Type B pancreatic cell (in vitro differentiated cells): ENCODE data around the gene CACNG5. TPM values are rescaled to one million over a fixed set of nuclear protein-coding genes. Genes with fewer than 3 reads are reported as not detected.

ENCODE experiments used
- DNase-seq: peaks from one replicate; pipeline ENCODE4 v3.0.0; 2021; ENCODE audit warnings: mixed read lengths; ENCODE audit not compliant: unreplicated experiment; ENCODE audit errors: extremely low spot score
- H3K27ac Mint-ChIP-seq: 2 replicates; pipeline ENCODE4 v1.8.0; 2021; ENCODE audit warnings: mild to moderate bottlenecking, mixed read lengths
- H3K27me3 Mint-ChIP-seq: 2 replicates; pipeline ENCODE4 v1.8.0; 2021; ENCODE audit warnings: mixed read lengths
- H3K36me3 Mint-ChIP-seq: 2 replicates; pipeline ENCODE4 v1.8.0; 2021; ENCODE audit warnings: mixed read lengths
- H3K4me1 Mint-ChIP-seq: one replicate; pipeline ENCODE4 v1.8.0; 2021; ENCODE audit warnings: mixed read lengths; ENCODE audit not compliant: unreplicated experiment
- H3K4me3 Mint-ChIP-seq: 2 replicates; pipeline ENCODE4 v1.8.0; 2021; ENCODE audit warnings: mild to moderate bottlenecking, mixed read lengths
- H3K9me3 Mint-ChIP-seq: 2 replicates; pipeline ENCODE4 v1.8.0; 2021; ENCODE audit warnings: mixed read lengths
- CTCF ChIP-seq: fragments of 200-600 bp; sonication (generic); conservative IDR thresholded peaks from 2 replicates; pipeline ENCODE4 v1.5.0; 2021; ENCODE audit warnings: antibody characterized with exemption, mild to moderate bottlenecking
- total RNA-seq: library from RNA; stranded (reverse); gene quantifications from 2 replicates; pipeline ENCODE4 v1.2.1, GENCODE V29; 2021; ENCODE audit warnings: low replicate concordance

Gene CACNG5
- total RNA-seq, 1 donor from 2014 or later, result 0.68 TPM

- no peak for TF ChIP-seq CTCF
- H3K27ac Mint-ChIP-seq, result no peak overlapping the region
- no peak for DNase-seq
Observed at GRCh38 chr17:66831383-66832210, 3.3 kb upstream of the CACNG5 start.

GRCh38 chr17:66833201-66833600 is 1.7 kb upstream of the CACNG5 start:
- no peak for TF ChIP-seq CTCF
- DNase-seq, result no peak
- H3K27me3 Mint-ChIP-seq, result peaks cover 75% of the 10 kb centered on the region
- no peak overlapping the region for H3K27ac Mint-ChIP-seq
- H3K4me3 Mint-ChIP-seq, result no peak overlapping the region
- no peaks in the 10 kb centered on the region for H3K36me3 Mint-ChIP-seq
- no peaks in the 10 kb centered on the region for H3K9me3 Mint-ChIP-seq
- H3K4me1 Mint-ChIP-seq, result peaks cover 6% of the 10 kb centered on the region

More at GRCh38 chr17:66831383-66832210, 3.3 kb upstream of the CACNG5 start:
- H3K9me3 Mint-ChIP-seq, result no peaks in the 10 kb centered on the region
- H3K4me3 Mint-ChIP-seq, result no peak overlapping the region
- peaks cover 68% of the 10 kb centered on the region for H3K27me3 Mint-ChIP-seq
- H3K4me1 Mint-ChIP-seq, result peaks cover 6% of the 10 kb centered on the region
- no peaks in the 10 kb centered on the region for H3K36me3 Mint-ChIP-seq

GRCh38 chr17:66834426-66834918 is 445 bp upstream of the CACNG5 start:
- Mint-ChIP-seq H3K27me3 (peaks cover 77% of the 10 kb centered on the region), H3K36me3 (no peaks in the 10 kb centered on the region), H3K27ac (no peak overlapping the region), H3K4me1 (peaks cover under 1% of the 10 kb centered on the region), H3K9me3 (no peaks in the 10 kb centered on the region), H3K4me3 (peak overlapping the region; percentile 29)
- DNase-seq, result no peak
- TF ChIP-seq CTCF, result no peak

- Mint-ChIP-seq H3K4me3 (no peak overlapping the region), H3K9me3 (no peaks in the 10 kb centered on the region), H3K27ac (no peak overlapping the region), H3K4me1 (no peaks in the 10 kb centered on the region), H3K36me3 (no peaks in the 10 kb centered on the region), H3K27me3 (peaks cover 70% of the 10 kb centered on the region)
- DNase-seq, result no peak
- no peak for TF ChIP-seq CTCF
Observed at GRCh38 chr17:66835476-66835875, 559 bp downstream of the CACNG5 start.

GRCh38 chr17:66836063-66837005 is 1.4 kb downstream of the CACNG5 start:
- Mint-ChIP-seq H3K36me3 (no peaks in the 10 kb centered on the region), H3K27ac (no peak overlapping the region), H3K9me3 (no peaks in the 10 kb centered on the region), H3K4me3 (peak overlapping the region; percentile 41), H3K4me1 (no peaks in the 10 kb centered on the region), H3K27me3 (peaks cover 71% of the 10 kb centered on the region)
- TF ChIP-seq CTCF, result no peak
- DNase-seq, result no peak
